DOHH2 (cell line): ENCODE measurements around the gene SGCE.

Experiments
- CTCF ChIP-seq: fragments of 200-600 bp; sonication (generic); IDR thresholded peaks from one replicate; pipeline ENCODE4 v1.5.1; 2014; ENCODE audit warnings: antibody characterized with exemption, mild to moderate bottlenecking, low read depth, low read length; ENCODE audit not compliant: poor library complexity, severe bottlenecking
- EZH2phosphoT487 ChIP-seq: fragments of 200-600 bp; sonication (generic); IDR thresholded peaks from 2 replicates; pipeline ENCODE4 v1.6.1; 2017; ENCODE audit warnings: borderline replicate concordance, mild to moderate bottlenecking, antibody characterized with exemption, low read length, moderate library complexity, mixed read lengths

DNA sequence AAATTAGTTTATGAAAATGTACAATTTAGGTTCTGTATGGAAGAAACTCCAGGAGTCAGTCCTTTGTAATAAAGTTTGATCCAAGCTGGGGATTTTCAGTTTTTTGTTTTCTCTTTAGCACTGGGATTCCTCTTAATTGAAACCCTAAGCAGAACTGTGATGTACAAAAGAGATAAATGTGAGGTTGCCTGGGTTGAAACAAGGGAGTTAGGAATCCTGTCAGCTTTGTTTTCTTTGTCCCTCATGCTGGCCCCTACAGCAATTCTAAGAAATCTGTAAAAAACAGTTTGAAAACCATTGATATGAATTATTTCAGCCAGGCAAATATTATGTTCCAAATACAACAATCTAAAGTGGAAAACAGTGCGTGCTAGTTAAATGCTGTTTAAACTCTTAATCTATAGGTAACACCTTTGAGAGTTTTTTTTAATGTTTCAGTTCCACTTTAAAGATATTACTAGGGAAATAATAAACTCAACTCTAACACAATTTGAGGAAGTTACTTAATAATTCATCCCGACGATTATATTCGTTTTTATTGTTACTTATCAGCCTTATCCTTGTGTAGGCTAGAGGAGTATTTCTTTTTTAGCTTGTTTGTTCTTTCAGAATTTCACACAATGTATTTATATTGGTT lies 65.3 kb downstream of the SGCE start:
- TF ChIP-seq EZH2phosphoT487 (no peak), CTCF (no peak)
